Measurements from ENCODE around the gene PAQR6. TPM values are rescaled to one million over a fixed set of nuclear protein-coding genes. Genes with fewer than 3 reads are reported as not detected.
"Not testable (repeated sequence)": the region's sequence is repeated elsewhere in the genome, so short reads cannot be mapped to it uniquely, and the experiment has no call there.

PAQR6 gene
- total RNA-seq, 1 experiment from 2014 or later: 1.8 TPM

- no peak for DNase-seq (ENCODE audit: low read depth)
Measured at GRCh38 chr1:156232201-156232894, 15.5 kb downstream of the PAQR6 start.

GRCh38 chr1:156230473-156230837 is 17.4 kb downstream of the PAQR6 start:
- DNase-seq (ENCODE audit: low read depth): no peak

DNA sequence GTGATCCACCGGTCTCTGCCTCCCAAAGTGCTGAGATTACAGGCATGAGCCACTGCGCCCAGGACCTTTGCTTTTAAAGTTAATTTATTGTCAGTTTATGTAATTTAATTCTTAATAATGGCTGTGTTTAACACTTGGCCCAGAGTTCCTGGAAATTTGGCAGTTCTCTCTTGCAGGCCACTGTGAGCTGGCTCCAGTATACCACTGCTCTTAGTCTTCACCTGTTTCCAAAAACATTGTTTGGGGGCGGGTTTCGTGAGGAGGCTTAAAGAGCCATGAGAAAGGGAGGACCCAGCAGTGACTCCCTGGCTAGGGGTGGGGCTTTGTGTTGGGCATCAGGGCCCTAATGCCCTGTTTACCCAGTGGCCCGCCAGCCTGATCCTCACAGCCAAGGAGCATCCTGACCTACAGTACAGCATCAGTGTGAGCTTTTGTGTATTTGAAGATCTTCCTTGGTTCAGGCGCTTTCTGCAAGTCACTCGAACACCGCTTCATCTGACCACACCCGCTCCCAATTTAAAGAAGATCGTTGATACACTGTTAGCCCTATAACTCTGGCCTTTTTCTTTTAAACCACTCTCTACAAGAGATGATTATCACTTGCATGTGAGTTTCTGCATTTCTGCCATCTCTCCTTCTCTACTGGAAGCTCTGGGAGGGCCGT is 17.9 kb downstream of the PAQR6 start:
- no peak for DNase-seq (ENCODE audit: low read depth)

- no peak for DNase-seq (ENCODE audit: low read depth)
Measured at GRCh38 chr1:156228501-156228900, 19.4 kb downstream of the PAQR6 start.

- no peak for DNase-seq (ENCODE audit: low read depth)
Measured at GRCh38 chr1:156226782-156227181, 21.1 kb downstream of the PAQR6 start.

DNA sequence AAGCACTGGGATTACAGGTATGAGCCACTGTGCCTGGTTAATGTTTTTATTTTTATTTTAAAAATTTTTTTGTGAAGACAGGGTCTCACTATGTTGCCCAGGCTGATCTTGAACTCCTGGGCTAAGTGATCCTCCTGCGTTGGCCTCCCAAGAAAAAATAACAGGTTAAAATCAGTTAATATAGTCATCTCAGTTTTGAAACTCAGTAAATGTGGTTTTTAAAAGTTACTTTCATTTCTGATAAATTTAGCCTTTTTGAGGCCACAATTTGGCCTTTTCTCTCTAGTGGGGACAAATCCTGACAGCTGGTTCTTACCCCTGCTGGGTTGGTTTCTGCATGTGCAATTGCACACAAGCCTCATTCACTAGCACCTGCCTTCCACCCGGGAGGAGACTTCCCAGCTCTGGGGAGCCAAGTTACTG is 21.7 kb downstream of the PAQR6 start:
- peak; percentile 77 for DNase-seq (ENCODE audit: low read depth)

DNA sequence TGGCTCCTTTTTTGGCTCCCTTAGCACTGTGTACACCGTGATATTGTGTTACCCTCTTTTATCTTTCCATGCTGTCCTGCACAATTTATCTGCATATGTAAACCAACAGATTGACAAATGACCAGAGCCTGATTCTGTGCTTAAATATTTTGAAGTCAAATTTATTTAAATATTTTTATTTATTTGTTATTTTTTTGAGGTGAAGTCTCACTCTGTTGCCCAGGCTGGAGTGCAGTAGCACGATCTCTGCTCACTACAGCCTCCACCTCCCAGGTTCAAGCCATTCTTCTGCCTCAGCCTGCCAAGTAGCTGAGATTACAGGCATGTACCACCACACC is 22.2 kb downstream of the PAQR6 start:
- no peak for DNase-seq (ENCODE audit: low read depth)

DNA sequence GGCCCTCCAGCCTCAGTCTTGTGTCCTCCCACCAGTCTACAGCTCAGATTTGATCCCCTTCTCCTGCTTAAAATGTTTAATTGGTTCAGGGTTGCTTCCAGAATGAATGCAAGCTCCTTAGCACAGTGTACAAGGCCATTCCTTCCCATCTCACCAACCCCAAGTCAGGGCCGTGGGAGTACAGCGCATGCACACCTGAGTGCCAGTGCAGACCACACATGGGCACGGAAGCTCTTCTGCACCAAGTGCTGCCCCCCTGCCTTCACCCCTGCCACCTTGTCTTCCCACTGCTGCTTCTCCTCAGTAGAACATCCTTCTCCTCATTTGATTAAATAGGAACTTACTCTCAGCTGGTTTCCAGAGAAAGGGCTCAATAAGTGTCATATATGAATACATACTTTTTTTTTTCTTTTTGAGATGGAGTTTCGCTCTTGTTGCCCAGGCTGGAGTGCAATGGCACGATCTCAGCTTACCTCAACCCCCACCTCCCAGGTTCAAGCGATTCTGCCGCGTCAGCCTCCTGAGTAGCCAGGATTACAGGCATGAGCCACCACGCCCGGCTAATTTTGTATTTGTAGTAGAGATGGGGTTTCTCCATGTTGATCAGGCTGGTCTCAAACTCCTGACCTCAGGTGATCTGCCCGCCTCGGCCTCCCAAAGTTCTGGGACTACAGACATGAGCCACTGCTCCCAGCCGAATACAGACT is 25.7 kb downstream of the PAQR6 start:
- DNase-seq (ENCODE audit: low read depth): no peak

DNA sequence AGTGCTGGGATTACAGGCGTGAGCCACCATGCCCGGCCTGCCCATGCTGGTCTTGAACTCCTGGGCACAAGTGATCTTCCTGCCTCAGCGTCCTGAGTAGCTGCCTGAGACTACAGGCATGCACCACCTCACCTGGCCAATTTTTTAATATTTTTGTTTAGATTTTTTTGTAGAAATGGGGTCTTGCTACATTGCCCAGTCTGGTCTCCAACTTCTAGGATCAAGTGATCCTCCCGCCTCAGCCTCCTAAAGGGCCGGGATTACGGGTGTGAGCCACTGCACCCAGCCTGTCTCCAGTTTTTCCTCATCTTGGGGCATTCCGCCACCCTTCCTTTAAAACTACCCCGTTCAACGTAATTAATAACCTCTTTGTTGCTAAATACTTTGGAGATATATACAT is 27.6 kb downstream of the PAQR6 start:
- DNase-seq (ENCODE audit: low read depth): no peak

DNA sequence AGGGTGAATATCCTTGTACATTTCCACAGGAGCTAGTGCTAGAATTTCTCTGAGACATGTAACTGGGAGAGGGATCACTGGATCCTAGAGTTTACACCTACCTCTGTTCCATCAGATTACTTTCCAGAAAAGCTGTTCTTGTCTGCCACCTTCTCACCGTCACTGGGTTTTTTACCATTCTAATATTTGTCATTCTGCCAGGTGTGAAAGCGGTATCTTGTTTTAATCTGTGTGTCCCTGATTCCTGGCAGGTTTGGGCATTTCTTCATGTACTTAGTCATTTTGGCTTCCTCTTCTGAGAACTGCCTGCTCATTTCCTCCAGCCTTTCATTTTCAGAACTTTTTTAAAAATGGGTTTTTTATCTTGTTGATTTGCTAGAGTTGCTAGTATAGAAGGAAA is 30.0 kb downstream of the PAQR6 start:
- no peak for DNase-seq (ENCODE audit: low read depth)

GRCh38 chr1:156216361-156217086 is 31.3 kb downstream of the PAQR6 start:
- DNase-seq (ENCODE audit: low read depth): not testable (repeated sequence)

DNA sequence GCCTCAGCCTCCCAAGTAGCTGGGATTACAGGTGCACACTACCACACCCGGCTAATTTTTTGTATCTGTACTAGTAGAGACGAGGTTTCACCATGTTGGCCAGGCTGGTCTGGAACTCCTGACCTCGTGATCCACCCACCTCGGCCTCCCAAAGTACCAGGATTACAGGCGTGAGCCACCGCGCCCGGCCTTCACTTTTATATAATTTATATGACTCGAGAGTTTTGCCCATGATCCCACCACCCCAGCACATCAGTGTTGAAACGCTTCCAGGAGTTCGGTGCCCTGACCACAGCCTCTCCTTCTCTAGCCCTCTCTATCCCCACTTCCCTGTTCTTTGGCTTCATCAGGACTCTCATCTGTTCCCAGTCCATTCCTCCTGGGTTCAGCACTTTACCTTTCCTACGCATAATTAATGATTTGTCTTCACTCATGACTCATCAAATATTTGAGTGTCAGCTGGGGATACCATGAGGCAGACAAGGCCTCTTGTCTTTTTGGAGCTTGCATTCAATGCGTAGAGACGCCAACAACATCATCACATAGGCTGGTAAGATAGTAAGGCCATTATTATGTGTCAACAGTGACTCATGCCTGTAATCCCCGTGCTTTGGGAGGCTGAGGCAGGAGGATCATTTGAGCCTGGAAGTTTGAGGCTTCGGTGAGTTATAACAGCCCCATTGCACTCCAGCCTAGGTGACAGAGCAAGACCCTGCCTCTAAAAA is 33.7 kb downstream of the PAQR6 start:
- DNase-seq (ENCODE audit: low read depth): peak; percentile 21

DNA sequence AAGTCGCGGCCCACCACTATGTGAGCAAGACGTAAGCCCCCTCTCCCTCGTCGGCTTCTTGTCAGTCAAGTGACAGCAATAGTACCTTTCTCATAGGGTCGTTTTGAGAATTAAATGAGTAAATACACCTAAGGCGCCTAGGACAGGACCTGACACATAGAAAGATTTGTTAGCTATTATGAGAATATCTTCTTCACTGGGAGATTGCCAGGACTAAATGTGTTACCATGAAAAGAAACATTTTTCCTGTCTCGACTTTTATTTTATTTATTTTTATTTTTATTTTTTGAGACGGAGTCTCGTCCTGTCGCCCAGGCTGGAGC is 34.3 kb downstream of the PAQR6 start:
- DNase-seq (ENCODE audit: low read depth): no peak

- DNase-seq (ENCODE audit: low read depth): peak; percentile 92
Measured at GRCh38 chr1:156212833-156213643, 34.8 kb downstream of the PAQR6 start, which contains the start of gene PMF1. Gene PMF1 (plus strand): TSS chr1:156213007. CDS start chr1:156213016, 9 bp downstream.

GRCh38 chr1:156212130-156212529 is 35.7 kb downstream of the PAQR6 start:
- DNase-seq (ENCODE audit: low read depth): no peak

GRCh38 chr1:156211243-156211642 is 36.6 kb downstream of the PAQR6 start:
- no peak for DNase-seq (ENCODE audit: low read depth)

DNA sequence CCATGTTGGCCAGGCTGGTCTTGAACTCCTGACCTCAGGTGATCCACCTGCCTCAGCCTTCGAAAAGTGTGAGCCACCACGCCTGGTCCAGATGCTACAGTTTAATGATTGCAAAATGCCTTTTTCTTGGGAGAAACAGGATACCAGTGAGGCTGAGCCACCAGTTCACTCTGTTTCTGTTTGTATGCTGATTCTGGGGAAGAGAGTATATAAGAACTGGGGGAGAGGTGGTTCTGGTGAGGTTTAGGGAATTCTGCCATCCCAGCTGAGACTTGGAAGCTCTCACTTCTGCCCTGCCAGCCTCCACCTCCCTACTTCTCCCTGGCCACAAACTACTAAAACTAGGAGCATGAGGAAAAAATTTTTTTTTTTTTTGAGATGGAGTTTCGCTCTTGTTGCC is 43.2 kb downstream of the PAQR6 start:
- DNase-seq (ENCODE audit: low read depth): no peak

DNA sequence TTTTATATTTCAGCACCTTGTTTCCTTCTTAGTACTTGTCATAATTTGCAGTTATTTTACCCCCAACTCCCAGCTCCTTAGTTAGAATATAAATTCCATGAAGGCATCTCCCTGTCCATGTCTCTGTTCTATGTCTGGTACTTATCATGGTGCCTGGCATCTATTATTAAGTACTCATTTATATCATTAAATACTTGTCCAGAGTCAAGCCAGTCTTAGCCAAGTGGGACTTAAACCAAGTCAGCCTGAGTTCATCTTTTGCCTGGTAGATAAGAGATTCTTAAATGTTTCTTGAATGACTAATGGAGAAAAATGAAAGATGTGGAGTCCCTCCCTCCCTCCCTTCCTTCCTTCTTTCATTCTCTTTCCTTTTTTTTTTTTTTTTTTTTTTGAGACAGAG is 44.5 kb downstream of the PAQR6 start:
- no peak for DNase-seq (ENCODE audit: low read depth)

GRCh38 chr1:156200044-156200443 is 47.8 kb downstream of the PAQR6 start:
- DNase-seq (ENCODE audit: low read depth): no peak

DNA sequence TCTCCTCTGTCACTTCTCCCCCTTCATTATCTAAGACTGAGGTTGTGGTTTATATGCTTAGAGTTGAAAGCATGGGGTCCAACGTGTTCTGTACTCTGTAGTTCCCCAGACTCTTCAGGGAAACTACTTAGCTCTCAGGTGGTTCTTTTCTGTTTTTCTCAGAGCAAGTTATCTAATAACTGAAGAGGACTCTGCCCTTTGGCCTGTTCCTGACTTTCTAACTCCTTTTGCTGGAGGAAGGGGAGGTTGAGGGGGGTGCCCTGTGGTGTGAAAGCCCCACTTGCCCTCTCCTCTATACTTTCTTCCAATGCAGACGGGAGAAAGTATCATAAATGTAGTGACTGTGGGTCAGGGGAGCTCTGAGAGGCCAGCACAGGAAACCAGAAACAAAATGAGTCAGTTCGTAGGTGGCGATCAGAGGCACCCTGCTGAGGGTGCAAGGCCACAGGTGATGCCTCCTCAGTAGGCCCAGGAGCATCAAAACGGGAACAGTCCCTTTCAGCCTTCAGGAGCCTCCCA is 49.0 kb downstream of the PAQR6 start:
- DNase-seq (ENCODE audit: low read depth): no peak

DNA sequence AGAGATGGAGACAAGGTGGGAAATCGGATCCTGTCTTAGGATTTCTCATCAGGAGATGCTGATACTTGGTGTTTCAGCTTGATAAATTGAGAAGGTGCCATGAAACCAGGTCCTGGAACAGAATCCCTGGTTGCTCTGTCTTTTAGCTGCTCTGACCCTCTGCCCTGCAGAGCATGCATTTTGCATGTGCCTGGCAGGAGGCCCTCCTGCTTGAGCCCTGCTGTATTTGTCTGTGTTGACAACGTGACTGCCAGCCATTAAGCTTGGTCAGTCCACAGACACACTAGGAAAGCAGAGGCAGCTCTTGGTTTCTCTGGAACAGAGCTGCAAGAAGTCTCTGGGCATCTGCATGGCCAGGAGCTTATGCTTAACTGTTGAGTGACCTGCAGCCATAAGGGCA is 51.4 kb downstream of the PAQR6 start:
- DNase-seq (ENCODE audit: low read depth): no peak
